KG1 (cell line): Measurements from ENCODE around the gene KBTBD8.

Experiments
- DNase-seq: peaks from one replicate; lab custom pipeline; 2025; lab: John Stamatoyannopoulos, UW

Gene KBTBD8

GRCh38 chr3:67034371-67034770 is 36.3 kb downstream of the KBTBD8 start:
- no peak for DNase-seq

- DNase-seq: no peak
Measured at GRCh38 chr3:67037615-67038014, 39.5 kb downstream of the KBTBD8 start.

GRCh38 chr3:67044295-67044694 is 46.2 kb downstream of the KBTBD8 start:
- DNase-seq: no peak

GRCh38 chr3:67044955-67045354 is 46.8 kb downstream of the KBTBD8 start:
- DNase-seq: no peak

- no peak for DNase-seq
Measured at GRCh38 chr3:67045711-67046465, 47.8 kb downstream of the KBTBD8 start.

GRCh38 chr3:67047051-67047450 is 48.9 kb downstream of the KBTBD8 start:
- DNase-seq: no peak

- DNase-seq: peak; percentile 5
Measured at GRCh38 chr3:67048067-67048714, 50.1 kb downstream of the KBTBD8 start.

GRCh38 chr3:67048715-67049074 is 50.6 kb downstream of the KBTBD8 start:
- no peak for DNase-seq

GRCh38 chr3:67059443-67059842 is 61.3 kb downstream of the KBTBD8 start:
- no peak for DNase-seq
